ENCODE results near the gene GIMAP8.

DNA sequence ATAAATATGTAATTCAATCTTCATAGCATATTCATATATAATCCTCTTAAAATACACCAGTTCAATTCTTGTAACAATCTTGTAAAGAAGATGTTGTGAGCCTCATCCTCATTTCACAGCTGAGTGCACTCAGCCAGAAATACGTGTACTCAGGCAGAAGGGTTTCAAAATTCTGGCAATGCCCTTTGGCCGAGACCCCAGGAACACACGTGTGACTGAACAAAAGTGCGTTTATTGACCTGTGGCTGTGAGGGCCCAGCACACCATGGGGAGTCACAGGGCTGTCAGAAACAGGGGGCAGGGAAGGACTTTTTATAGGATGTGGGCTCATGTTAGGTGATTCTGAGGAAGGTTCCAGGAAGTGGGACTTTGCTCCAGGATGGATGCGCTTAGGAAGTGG, 21.5 kb downstream of the GIMAP8 start:
- TF ChIP-seq, protein P1, sequence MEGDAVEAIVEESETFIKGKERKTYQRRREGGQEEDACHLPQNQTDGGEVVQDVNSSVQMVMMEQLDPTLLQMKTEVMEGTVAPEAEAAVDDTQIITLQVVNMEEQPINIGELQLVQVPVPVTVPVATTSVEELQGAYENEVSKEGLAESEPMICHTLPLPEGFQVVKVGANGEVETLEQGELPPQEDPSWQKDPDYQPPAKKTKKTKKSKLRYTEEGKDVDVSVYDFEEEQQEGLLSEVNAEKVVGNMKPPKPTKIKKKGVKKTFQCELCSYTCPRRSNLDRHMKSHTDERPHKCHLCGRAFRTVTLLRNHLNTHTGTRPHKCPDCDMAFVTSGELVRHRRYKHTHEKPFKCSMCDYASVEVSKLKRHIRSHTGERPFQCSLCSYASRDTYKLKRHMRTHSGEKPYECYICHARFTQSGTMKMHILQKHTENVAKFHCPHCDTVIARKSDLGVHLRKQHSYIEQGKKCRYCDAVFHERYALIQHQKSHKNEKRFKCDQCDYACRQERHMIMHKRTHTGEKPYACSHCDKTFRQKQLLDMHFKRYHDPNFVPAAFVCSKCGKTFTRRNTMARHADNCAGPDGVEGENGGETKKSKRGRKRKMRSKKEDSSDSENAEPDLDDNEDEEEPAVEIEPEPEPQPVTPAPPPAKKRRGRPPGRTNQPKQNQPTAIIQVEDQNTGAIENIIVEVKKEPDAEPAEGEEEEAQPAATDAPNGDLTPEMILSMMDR (IDR thresholded peaks at IDR 0.05) = no peak
- TF ChIP-seq POLR2A (IDR thresholded peaks at IDR 0.05) = no peak
